GM19395 (cell line): Measurements from ENCODE around the gene SPON1.
"Not testable (repeated sequence)": the region's sequence is repeated elsewhere in the genome, so short reads cannot be mapped to it uniquely, and the experiment has no call there.

Experiments
- ATAC-seq: cut with Tn5 transposase; IDR thresholded peaks from one replicate; pipeline ENCODE4 v1.9.1; 2021; ENCODE audit warnings: mild to moderate bottlenecking, moderate library complexity; ENCODE audit not compliant: unreplicated experiment

The SPON1 gene

DNA sequence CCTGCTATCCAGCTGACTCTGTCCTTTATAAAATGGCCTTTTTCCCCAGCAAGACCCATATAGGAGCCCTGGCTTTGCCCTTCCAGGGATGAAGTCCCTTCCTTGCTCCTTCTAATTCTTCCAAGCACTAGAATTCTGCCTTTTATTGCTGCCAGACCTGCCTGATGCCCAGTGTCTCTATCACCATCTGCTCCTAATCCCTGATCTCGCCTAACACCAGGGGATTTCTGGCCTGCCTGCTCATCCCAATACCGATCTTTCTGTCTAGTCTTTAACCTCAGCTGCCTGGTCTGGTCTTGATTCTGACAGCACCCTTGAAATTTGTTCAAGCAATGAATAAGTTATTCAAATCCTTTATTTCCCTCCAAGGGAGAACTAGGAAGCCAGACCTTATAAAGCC, 150.2 kb downstream of the SPON1 start:
- no peak for ATAC-seq

DNA sequence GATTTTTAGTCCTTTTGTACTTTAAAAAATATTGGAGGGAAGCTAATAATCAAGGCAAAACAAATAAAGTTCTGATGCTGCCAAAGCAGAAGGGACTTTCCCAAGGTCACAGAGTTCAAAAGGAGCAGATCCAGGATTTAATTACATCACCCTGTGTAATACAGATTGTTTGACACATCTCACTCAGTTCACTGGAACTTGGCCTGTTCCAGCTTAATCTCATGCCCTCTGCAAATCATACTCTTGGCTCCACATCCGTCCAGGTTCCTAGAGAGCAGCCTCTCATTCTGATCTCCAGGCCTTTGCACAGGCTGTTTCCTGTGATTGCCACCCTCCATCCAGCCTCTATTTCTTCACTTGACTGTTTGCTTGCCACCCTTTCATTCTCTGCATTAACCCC, 151.7 kb downstream of the SPON1 start:
- ATAC-seq: no peak

DNA sequence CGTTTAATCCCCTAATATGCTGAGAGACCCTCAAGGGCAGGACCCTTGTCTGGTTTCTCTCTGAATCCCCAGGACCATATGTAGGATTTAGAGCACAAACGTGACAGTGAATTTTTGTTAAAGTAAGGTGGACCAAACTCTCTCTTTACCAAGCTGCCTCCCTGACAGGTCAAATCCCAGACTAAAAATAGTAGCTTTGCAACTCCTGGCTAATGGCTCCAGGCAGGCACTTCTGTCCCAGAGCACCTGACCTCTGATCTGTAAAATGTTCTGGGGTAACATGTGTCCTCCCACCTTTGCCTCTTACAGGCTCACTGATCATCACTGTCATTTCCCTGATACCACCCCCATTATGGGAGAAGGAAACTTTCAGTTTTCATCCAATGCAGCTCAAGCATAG, 152.3 kb downstream of the SPON1 start:
- ATAC-seq: no peak

GRCh38 chr11:14117632-14118031, 155.1 kb downstream of the SPON1 start:
- no peak for ATAC-seq

DNA sequence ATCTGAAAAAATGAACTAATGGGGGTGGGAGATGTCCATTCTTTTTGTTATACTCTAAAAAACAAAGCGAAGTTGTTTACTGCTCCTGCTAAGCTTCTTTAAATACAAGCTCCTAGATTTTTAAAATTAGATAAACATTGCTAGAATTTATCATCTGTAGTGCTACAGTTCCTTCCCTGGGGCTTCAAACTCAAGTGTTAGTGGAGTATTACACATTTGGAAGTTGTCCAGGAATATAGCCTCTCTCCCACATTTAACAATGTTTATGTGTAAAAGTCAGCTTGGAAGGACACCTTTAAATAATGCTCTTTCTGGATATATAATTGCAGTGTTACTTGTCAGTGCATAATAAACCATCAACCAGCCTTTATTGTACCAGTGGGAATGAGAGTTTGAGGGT, 155.5 kb downstream of the SPON1 start:
- ATAC-seq: no peak

DNA sequence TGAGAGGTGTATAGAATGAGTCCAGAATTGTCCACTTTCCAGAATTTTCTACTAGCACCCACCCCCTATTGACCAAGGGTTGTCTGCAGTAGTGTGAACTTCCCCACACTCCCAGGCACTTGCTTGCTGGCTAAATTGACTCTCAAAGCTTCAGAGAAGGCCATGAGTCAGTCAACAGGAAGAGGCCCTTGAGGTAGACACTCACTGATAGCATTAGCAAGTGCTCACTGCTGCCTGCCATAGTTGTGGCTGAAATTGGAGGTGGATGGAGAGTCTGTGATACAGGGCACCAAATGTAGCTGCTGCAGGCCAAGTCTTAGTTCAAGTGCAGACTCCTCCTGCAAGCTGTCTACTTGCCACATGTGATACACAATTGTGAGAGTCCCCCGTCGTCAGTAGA, 156.8 kb downstream of the SPON1 start:
- ATAC-seq: no peak

DNA sequence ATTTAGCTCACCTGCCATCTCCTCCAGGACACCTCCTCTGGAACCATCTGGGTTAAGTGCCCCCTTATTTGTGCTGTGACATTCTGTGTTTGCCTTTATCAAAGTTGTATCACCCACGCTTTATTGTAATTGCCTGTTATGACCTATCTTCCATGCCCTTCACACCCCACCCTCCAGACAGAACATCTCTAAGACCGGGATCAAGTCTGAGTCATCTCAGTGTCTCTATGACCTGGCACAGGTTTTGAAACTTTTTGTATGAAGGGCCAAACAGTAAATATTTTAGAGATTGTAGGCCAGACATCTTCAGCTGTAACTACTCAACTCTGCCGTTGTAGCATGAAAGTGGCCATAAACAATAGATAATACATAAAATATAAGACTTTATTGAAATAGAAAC, 161.8 kb downstream of the SPON1 start:
- ATAC-seq: no peak

GRCh38 chr11:14124886-14125285, 162.4 kb downstream of the SPON1 start:
- ATAC-seq: no peak

DNA sequence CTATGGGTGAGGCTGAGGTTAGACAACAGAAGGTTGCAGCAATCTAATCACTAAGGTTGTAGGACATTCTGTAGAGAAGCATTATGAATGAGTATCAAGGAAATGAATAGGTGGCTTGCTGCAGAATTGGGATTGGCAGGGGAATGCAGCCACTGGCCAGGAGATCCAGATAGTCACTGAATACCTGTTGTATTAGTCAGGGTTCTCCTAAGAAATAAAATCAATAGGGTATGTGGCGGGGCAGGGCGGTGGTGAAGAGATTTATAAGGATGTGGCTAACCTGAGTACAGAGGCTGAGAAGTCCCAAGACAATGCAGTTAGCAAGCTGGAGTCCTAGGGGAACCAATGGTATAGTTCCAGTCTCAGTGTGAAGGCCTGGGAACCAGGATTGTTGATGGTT, 163.0 kb downstream of the SPON1 start:
- ATAC-seq: no peak

- no peak for ATAC-seq
Observed at GRCh38 chr11:14127679-14128078, 165.2 kb downstream of the SPON1 start.

DNA sequence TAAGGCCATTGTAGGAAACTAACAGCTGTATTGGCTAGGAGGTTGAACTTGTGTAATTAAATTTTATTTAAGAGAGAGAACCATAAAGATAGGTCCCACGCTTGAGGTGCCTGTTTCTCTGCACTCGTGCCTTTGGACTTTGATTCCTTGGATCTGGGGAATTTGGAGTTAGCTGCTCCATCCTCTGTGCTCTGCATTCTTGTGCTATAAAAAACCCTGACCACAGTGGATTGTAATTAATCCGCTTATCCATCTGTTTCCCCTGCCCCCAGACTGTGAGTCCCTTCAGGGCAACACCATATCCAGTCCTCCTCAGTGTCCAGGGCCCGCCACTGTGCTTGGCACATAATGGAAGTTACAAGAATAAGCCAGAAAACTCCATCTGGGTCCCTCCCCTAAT, 169.8 kb downstream of the SPON1 start:
- no peak for ATAC-seq

DNA sequence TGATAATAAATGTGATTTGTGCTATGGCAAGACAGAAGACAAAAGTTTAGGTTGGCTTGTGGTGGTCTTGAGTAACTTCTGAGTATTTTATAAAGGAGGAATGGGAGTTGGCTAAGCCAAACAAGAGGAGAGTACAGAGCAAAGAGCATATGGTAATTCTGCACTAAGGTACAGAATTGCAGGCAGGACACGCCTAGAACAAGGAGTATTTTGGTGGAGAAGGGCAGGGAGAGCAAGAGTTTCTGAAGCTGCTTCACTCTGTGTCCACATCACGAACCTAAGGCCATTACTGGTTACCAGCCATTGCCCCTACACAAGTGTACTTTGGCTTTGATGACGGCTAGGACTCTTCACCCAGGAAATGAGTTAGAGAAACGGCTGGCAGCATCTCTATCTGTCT, 170.9 kb downstream of the SPON1 start:
- no peak for ATAC-seq

DNA sequence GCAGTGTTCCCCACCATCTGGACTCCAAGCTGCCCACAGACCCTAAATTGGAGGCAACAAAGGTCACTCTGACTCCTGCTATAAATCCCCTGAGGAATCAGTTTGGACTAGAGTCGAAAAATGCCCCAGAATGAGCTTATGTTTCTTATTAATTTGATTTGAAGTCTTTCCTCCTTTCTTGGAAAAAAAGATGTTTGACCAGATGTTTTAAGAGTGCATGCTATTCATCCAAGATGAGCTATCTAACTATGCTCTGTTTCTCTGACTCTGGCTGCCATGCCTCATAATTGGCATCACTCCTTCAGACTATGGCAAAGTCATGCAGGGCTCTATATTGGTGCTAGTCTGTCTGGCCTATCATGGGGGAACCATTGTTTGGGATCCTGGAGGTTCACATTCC, 174.0 kb downstream of the SPON1 start:
- no peak for ATAC-seq

DNA sequence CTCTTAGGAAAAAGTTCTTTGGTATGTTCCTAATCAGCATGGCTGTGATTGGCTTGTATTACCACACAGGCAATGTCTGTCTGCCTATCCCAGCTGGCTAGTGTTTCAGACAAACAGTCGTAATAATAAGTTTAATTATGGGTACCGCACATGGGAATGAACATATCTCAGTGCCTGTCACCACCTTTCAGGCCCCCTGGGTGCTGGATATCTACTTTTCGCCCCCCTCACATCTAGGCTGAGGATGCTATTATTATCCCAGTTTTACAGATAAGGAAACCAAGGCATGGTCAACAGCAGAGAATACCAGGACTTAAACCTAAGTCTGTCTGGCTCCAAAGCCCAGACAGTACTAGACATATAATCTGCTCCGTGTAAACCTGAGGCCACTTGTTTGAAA, 174.8 kb downstream of the SPON1 start:
- ATAC-seq: no peak

GRCh38 chr11:14140991-14141390, 178.5 kb downstream of the SPON1 start:
- ATAC-seq: no peak

DNA sequence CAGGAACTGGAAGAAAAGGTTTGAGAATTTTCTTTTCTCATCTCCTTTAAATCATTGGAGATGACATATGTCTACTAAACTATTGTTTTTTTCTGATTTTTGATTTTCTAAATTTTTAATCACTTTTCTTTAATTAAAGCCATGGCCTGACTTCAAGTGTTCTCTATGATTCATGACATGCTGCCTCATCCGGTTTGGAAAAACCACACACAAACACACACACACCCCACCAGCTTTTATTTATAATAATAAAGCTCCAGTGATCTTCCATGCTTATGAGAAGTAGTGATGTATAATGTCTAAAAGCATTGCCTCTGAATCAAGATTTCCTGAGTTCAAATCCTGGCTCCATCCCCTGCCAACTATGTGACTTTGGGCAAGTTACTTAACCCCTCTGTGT, 179.2 kb downstream of the SPON1 start:
- ATAC-seq: no peak

- ATAC-seq: peak; percentile 69
Observed at GRCh38 chr11:14144934-14145333, 182.4 kb downstream of the SPON1 start.

GRCh38 chr11:14148653-14149273, 186.2 kb downstream of the SPON1 start:
- ATAC-seq: peak; percentile 63

DNA sequence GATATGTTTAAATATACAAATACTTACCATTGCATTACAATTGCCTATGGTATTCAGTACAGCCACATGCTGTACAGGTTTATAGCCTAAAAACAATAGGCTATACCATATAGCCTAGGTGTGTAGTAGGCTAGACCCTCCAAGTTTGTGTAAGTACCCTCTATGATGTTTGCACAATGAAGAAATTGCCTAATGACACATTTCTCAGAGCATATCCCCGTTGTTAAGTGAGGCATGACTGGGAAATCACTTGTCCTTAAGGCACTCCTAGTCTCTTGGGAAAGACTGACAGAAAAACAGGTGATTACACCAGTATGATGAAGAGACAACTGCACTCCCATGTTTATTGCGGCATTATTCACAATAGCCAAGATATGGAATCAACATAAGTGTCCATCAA, 187.2 kb downstream of the SPON1 start:
- no peak for ATAC-seq

GRCh38 chr11:14150878-14151277, 188.4 kb downstream of the SPON1 start:
- ATAC-seq: no peak

DNA sequence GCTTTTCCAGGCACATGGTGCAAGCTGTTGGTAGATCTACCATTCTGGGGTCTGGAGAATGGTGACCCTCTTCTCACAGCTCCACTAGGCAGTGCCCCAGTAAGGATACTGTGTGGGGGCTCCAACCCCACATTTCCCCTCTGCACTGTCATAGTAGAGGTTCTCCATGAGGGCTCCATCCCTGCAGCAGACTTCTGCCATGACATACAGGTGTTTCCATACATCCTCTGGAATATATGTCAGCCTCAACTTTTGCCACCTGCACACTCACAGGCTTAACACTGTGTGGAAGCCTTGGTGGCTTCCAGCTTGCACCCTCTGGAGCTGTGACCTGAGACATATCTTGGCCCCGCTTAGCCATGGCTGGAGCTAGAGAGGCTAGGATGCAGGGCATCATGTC, 191.6 kb downstream of the SPON1 start:
- ATAC-seq: not testable (repeated sequence)

- ATAC-seq: no peak
Observed at GRCh38 chr11:14158393-14158792, 195.9 kb downstream of the SPON1 start.

- no peak for ATAC-seq
Observed at GRCh38 chr11:14163576-14163975, 201.1 kb downstream of the SPON1 start.
